GM12872 (cell line): Measurements from ENCODE around the gene ZNF808.

ENCODE experiments used
- CTCF ChIP-seq: IDR thresholded peaks from 3 replicates; pipeline ENCODE4 v1.5.1; 2011; ENCODE audit warnings: low read depth, mild to moderate bottlenecking, low read length, moderate library complexity; ENCODE audit not compliant: insufficient read depth

The ZNF808 gene

GRCh38 chr19:52600639-52601024, 73.2 kb downstream of the ZNF808 start:
- no peak for TF ChIP-seq CTCF

GRCh38 chr19:52601025-52601973, 73.8 kb downstream of the ZNF808 start:
- peak; percentile 36; the same call in 2 of the 3 replicates for TF ChIP-seq CTCF

- no peak for TF ChIP-seq CTCF
These were observed 75.5 kb downstream of the ZNF808 start for GRCh38 chr19:52602941-52603340.

- TF ChIP-seq CTCF, result no peak
These were observed 76.2 kb downstream of the ZNF808 start for GRCh38 chr19:52603558-52604207.
